Mesendoderm (in vitro differentiated cells): ENCODE data around the gene SDK1.

ENCODE experiments used
- DNase-seq: peaks from one replicate; pipeline ENCODE4 v3.0.0; 2013
- H2AK5ac ChIP-seq: 2 replicates; pipeline ENCODE4 v1.6.1; 2013; ENCODE audit warnings: low read length, inconsistent platforms
- H2BK120ac ChIP-seq: 2 replicates; pipeline ENCODE4 v1.6.1; 2013; ENCODE audit warnings: low read depth, mild to moderate bottlenecking, low read length, moderate library complexity, mixed read lengths
- H2BK15ac ChIP-seq: replicated peaks from 2 replicates; pipeline ENCODE4 v1.6.1; 2013; ENCODE audit warnings: low read depth, mild to moderate bottlenecking, moderate library complexity
- H2BK5ac ChIP-seq: 2 replicates; pipeline ENCODE4 v1.6.1; 2013; ENCODE audit warnings: low read length, inconsistent platforms
- H3K18ac ChIP-seq: 2 replicates; pipeline ENCODE4 v1.6.1; 2013; ENCODE audit warnings: mild to moderate bottlenecking, low read length, mixed read lengths
- H3K23ac ChIP-seq: one replicate; pipeline ENCODE4 v1.6.1; 2013; ENCODE audit warnings: low read length
- H3K27ac ChIP-seq: 2 replicates; pipeline ENCODE4 v1.5.1; 2013; ENCODE audit warnings: low read depth, mild to moderate bottlenecking, inconsistent platforms, low read length, moderate library complexity
- H3K27me3 ChIP-seq: 2 replicates; pipeline ENCODE4 v1.6.1; 2013; ENCODE audit warnings: low read length, control low read depth, mild to moderate bottlenecking, inconsistent platforms; ENCODE audit not compliant: insufficient read depth, poor library complexity
- H3K36me3 ChIP-seq: 2 replicates; pipeline ENCODE4 v1.6.1; 2013; ENCODE audit warnings: low read length, inconsistent platforms; ENCODE audit not compliant: control insufficient read depth, insufficient read depth
- H3K4ac ChIP-seq: one replicate; pipeline ENCODE4 v1.6.1; 2013; ENCODE audit warnings: low read depth, mild to moderate bottlenecking, low read length, moderate library complexity
- H3K4me1 ChIP-seq: 2 replicates; pipeline ENCODE4 v1.6.1; 2013; ENCODE audit warnings: low read depth, low read length, inconsistent platforms; ENCODE audit not compliant: control insufficient read depth
- H3K4me2 ChIP-seq: 2 replicates; pipeline ENCODE4 v1.6.1; 2013; ENCODE audit warnings: low read length
- H3K4me3 ChIP-seq: 2 replicates; pipeline ENCODE4 v1.5.1; 2013; ENCODE audit warnings: mild to moderate bottlenecking, low read length
- H3K56ac ChIP-seq: one replicate; pipeline ENCODE4 v1.6.1; 2013; ENCODE audit warnings: low read length
- H3K79me1 ChIP-seq: 2 replicates; pipeline ENCODE4 v1.6.1; 2013; ENCODE audit warnings: low read length, inconsistent platforms
- H3K79me2 ChIP-seq: 2 replicates; pipeline ENCODE4 v1.6.1; 2013; ENCODE audit warnings: mild to moderate bottlenecking, low read length; ENCODE audit not compliant: control insufficient read depth, insufficient read depth
- H3K9ac ChIP-seq: 2 replicates; pipeline ENCODE4 v1.6.1; 2013; ENCODE audit warnings: low read length, inconsistent platforms
- H4K5ac ChIP-seq: one replicate; pipeline ENCODE4 v1.6.1; 2013; ENCODE audit warnings: low read length
- H4K8ac ChIP-seq: one replicate; pipeline ENCODE4 v1.6.1; 2013; ENCODE audit warnings: low read depth, mild to moderate bottlenecking, control low read depth, low read length, moderate library complexity
- WGBS: extraction: QIAGEN DNeasy Blood & Tissue Kit; methylation state at CpG from one replicate; pipeline ENCODE4 v1.1.7; 2013; ENCODE audit warnings: low lambda C conversion rate, missing lambda C conversion rate; ENCODE audit not compliant: insufficient coverage; ENCODE audit errors: extremely low coverage; 5-methylcytosine and 5-hydroxymethylcytosine counted together

Gene SDK1

GRCh38 chr7:3561932-3562331 is 260.9 kb downstream of the SDK1 start:
- Histone ChIP-seq H3K79me1 (no peaks in the 10 kb centered on the region), H2AK5ac (no peak overlapping the region), H2BK120ac (no peak overlapping the region), H3K4me3 (no peak overlapping the region), H3K56ac (no peak overlapping the region), H3K4ac (no peak overlapping the region), H4K8ac (no peak overlapping the region), H3K27ac (no peak overlapping the region), H2BK5ac (no peak overlapping the region), H3K18ac (no peak overlapping the region), H3K9ac (no peak overlapping the region), H3K4me2 (no peak overlapping the region), H3K27me3 (no peaks in the 10 kb centered on the region), H2BK15ac (no peak overlapping the region), H3K23ac (no peak overlapping the region), H3K79me2 (no peaks in the 10 kb centered on the region), H4K5ac (no peak overlapping the region), H3K4me1 (no peaks in the 10 kb centered on the region), H3K36me3 (no peaks in the 10 kb centered on the region)
- no peak for DNase-seq
- WGBS, result no CpG with 5 or more reads among the region's 5 CpGs

- H2BK5ac ChIP-seq, result no peak overlapping the region
- DNase-seq, result no peak
- no peak overlapping the region for H2BK15ac ChIP-seq
- H4K8ac ChIP-seq, result no peak overlapping the region
- H3K27me3 ChIP-seq, result no peaks in the 10 kb centered on the region
- no peak overlapping the region for H3K4me2 ChIP-seq
- H3K27ac ChIP-seq, result no peak overlapping the region
- no peak overlapping the region for H4K5ac ChIP-seq
- no peak overlapping the region for H3K4me3 ChIP-seq
- no peak overlapping the region for H3K4ac ChIP-seq
- no peak overlapping the region for H3K9ac ChIP-seq
- no peak overlapping the region for H2AK5ac ChIP-seq
- WGBS, result no CpG with 5 or more reads among the region's 3 CpGs
- H3K4me1 ChIP-seq, result no peaks in the 10 kb centered on the region
- H3K56ac ChIP-seq, result no peak overlapping the region
- H3K36me3 ChIP-seq, result no peaks in the 10 kb centered on the region
- H3K23ac ChIP-seq, result no peak overlapping the region
- no peaks in the 10 kb centered on the region for H3K79me2 ChIP-seq
- no peak overlapping the region for H2BK120ac ChIP-seq
- H3K79me1 ChIP-seq, result no peaks in the 10 kb centered on the region
- H3K18ac ChIP-seq, result no peak overlapping the region
Observed at GRCh38 chr7:3564231-3564630, 263.2 kb downstream of the SDK1 start.

GRCh38 chr7:3568516-3568915 is 267.5 kb downstream of the SDK1 start:
- H3K4me3 ChIP-seq, result no peak overlapping the region
- H2BK15ac ChIP-seq, result no peak overlapping the region
- no peaks in the 10 kb centered on the region for H3K27me3 ChIP-seq
- no peak overlapping the region for H3K18ac ChIP-seq
- no peak overlapping the region for H2AK5ac ChIP-seq
- H2BK120ac ChIP-seq, result no peak overlapping the region
- no peak overlapping the region for H4K8ac ChIP-seq
- WGBS, result no CpG with 5 or more reads among the region's 1 CpG
- H3K4me1 ChIP-seq, result no peaks in the 10 kb centered on the region
- no peak overlapping the region for H3K56ac ChIP-seq
- DNase-seq, result no peak
- no peaks in the 10 kb centered on the region for H3K79me1 ChIP-seq
- no peak overlapping the region for H4K5ac ChIP-seq
- H3K27ac ChIP-seq, result no peak overlapping the region
- no peak overlapping the region for H3K23ac ChIP-seq
- no peaks in the 10 kb centered on the region for H3K36me3 ChIP-seq
- H2BK5ac ChIP-seq, result no peak overlapping the region
- no peaks in the 10 kb centered on the region for H3K79me2 ChIP-seq
- H3K4me2 ChIP-seq, result no peak overlapping the region
- H3K9ac ChIP-seq, result no peak overlapping the region
- no peak overlapping the region for H3K4ac ChIP-seq

GRCh38 chr7:3569643-3570042 is 268.6 kb downstream of the SDK1 start:
- Histone ChIP-seq H3K27me3 (no peaks in the 10 kb centered on the region), H3K36me3 (no peaks in the 10 kb centered on the region), H4K8ac (no peak overlapping the region), H3K56ac (no peak overlapping the region), H4K5ac (no peak overlapping the region), H3K79me2 (no peaks in the 10 kb centered on the region), H3K23ac (no peak overlapping the region), H3K9ac (no peak overlapping the region), H3K27ac (no peak overlapping the region), H3K4me2 (no peak overlapping the region), H3K4me1 (no peaks in the 10 kb centered on the region), H2BK15ac (no peak overlapping the region), H2BK120ac (no peak overlapping the region), H3K18ac (no peak overlapping the region), H3K79me1 (no peaks in the 10 kb centered on the region), H2AK5ac (no peak overlapping the region), H2BK5ac (no peak overlapping the region), H3K4me3 (no peak overlapping the region), H3K4ac (no peak overlapping the region)
- DNase-seq, result no peak
- WGBS, result no CpG with 5 or more reads among the region's 3 CpGs

- DNase-seq, result no peak
- H3K79me1 ChIP-seq, result no peaks in the 10 kb centered on the region
- H3K23ac ChIP-seq, result no peak overlapping the region
- WGBS, result no CpG with 5 or more reads among the region's 6 CpGs
- H3K9ac ChIP-seq, result no peak overlapping the region
- no peaks in the 10 kb centered on the region for H3K27me3 ChIP-seq
- no peaks in the 10 kb centered on the region for H3K4me1 ChIP-seq
- H2BK5ac ChIP-seq, result no peak overlapping the region
- no peak overlapping the region for H3K56ac ChIP-seq
- H3K4me3 ChIP-seq, result no peak overlapping the region
- no peak overlapping the region for H4K8ac ChIP-seq
- no peak overlapping the region for H3K4me2 ChIP-seq
- H2BK120ac ChIP-seq, result no peak overlapping the region
- no peak overlapping the region for H2BK15ac ChIP-seq
- no peak overlapping the region for H3K27ac ChIP-seq
- no peak overlapping the region for H2AK5ac ChIP-seq
- H4K5ac ChIP-seq, result no peak overlapping the region
- H3K79me2 ChIP-seq, result no peaks in the 10 kb centered on the region
- no peak overlapping the region for H3K18ac ChIP-seq
- no peaks in the 10 kb centered on the region for H3K36me3 ChIP-seq
- H3K4ac ChIP-seq, result no peak overlapping the region
Observed at GRCh38 chr7:3573151-3573550, 272.1 kb downstream of the SDK1 start.

GRCh38 chr7:3574386-3574785 is 273.3 kb downstream of the SDK1 start:
- no peaks in the 10 kb centered on the region for H3K27me3 ChIP-seq
- H3K23ac ChIP-seq, result no peak overlapping the region
- no peak overlapping the region for H2BK120ac ChIP-seq
- no peaks in the 10 kb centered on the region for H3K4me1 ChIP-seq
- H2BK15ac ChIP-seq, result no peak overlapping the region
- H3K4me2 ChIP-seq, result no peak overlapping the region
- no peaks in the 10 kb centered on the region for H3K36me3 ChIP-seq
- H3K4me3 ChIP-seq, result no peak overlapping the region
- no peak overlapping the region for H3K56ac ChIP-seq
- WGBS, result no CpG with 5 or more reads among the region's 9 CpGs
- no peak overlapping the region for H3K4ac ChIP-seq
- no peak for DNase-seq
- no peaks in the 10 kb centered on the region for H3K79me2 ChIP-seq
- no peak overlapping the region for H4K8ac ChIP-seq
- no peak overlapping the region for H3K18ac ChIP-seq
- no peak overlapping the region for H3K9ac ChIP-seq
- H3K27ac ChIP-seq, result no peak overlapping the region
- H3K79me1 ChIP-seq, result no peaks in the 10 kb centered on the region
- no peak overlapping the region for H2AK5ac ChIP-seq
- no peak overlapping the region for H2BK5ac ChIP-seq
- no peak overlapping the region for H4K5ac ChIP-seq
